ENCODE measurements around the gene PBX2.

The PBX2 gene

GRCh38 chr6:32183030-32183429 lies 7.0 kb downstream of the PBX2 start:
- H3K27ac ChIP-seq: peak overlapping the region; percentile 71
- TF ChIP-seq CTCF (conservative IDR thresholded peaks at IDR 0.05; ENCODE audit: low read depth): no peak
- ChIA-PET POLR2A (ENCODE audit: low non-redundant PET) (no interaction called here), CTCF (interaction anchor here (0.7 kb wide), 1 partner anchor 216 kb away, joined by 5 read pairs; no protein-coding TSS in a partner anchor)
- DNase-seq (ENCODE audit: low spot score): no peak

- TF ChIP-seq CTCF (conservative IDR thresholded peaks at IDR 0.05; ENCODE audit: low read depth): no peak
- CTCF ChIA-PET: interaction anchor here (0.7 kb wide), 1 partner anchor 216 kb away, joined by 5 read pairs; no protein-coding TSS in a partner anchor
- DNase-seq (ENCODE audit: low spot score): no peak
- POLR2A ChIA-PET (ENCODE audit: low non-redundant PET): no interaction called here
- H3K27ac ChIP-seq: peak overlapping the region; percentile 71
These were observed 7.4 kb downstream of the PBX2 start for GRCh38 chr6:32182555-32182981.

GRCh38 chr6:32181915-32182529 lies 8.0 kb downstream of the PBX2 start:
- DNase-seq (ENCODE audit: low spot score): no peak
- CTCF ChIA-PET: interaction anchor here (1.2 kb wide), 1 partner anchor 14 kb away, joined by 4 read pairs; no protein-coding TSS in a partner anchor
- POLR2A ChIA-PET (ENCODE audit: low non-redundant PET): no interaction called here
- TF ChIP-seq CTCF (conservative IDR thresholded peaks at IDR 0.05; ENCODE audit: low read depth): no peak
- H3K27ac ChIP-seq: peak overlapping the region; percentile 71

- no peak for TF ChIP-seq CTCF (conservative IDR thresholded peaks at IDR 0.05; ENCODE audit: low read depth)
- H3K27ac ChIP-seq: peak overlapping the region; percentile 71
- ChIA-PET POLR2A (ENCODE audit: low non-redundant PET) (no interaction called here), CTCF (interaction anchor here (1.2 kb wide), 1 partner anchor 14 kb away, joined by 4 read pairs; no protein-coding TSS in a partner anchor)
- DNase-seq (ENCODE audit: low spot score): no peak
These were observed 8.8 kb downstream of the PBX2 start for GRCh38 chr6:32181148-32181702.

GRCh38 chr6:32179766-32180405 lies 10.1 kb downstream of the PBX2 start:
- H3K27ac ChIP-seq: peak overlapping the region; percentile 55
- POLR2A ChIA-PET (ENCODE audit: low non-redundant PET): no interaction called here
- no peak for DNase-seq (ENCODE audit: low spot score)
- CTCF ChIA-PET: interaction anchor here (1.1 to 1.4 kb wide), 2 partner anchors 16 to 62 kb away, joined by 3 to 4 read pairs; no protein-coding TSS in a partner anchor
- no peak for TF ChIP-seq CTCF (conservative IDR thresholded peaks at IDR 0.05; ENCODE audit: low read depth)

GRCh38 chr6:32178547-32179440 lies 11.2 kb downstream of the PBX2 start:
- peak; percentile 17 for DNase-seq (ENCODE audit: low spot score)

More at GRCh38 chr6:32178547-32179440, 11.2 kb downstream of the PBX2 start:
- ChIA-PET CTCF (interaction anchor here (1.1 to 1.4 kb wide), 2 partner anchors 17 to 60 kb away, joined by 3 to 4 read pairs; no protein-coding TSS in a partner anchor), POLR2A (ENCODE audit: low non-redundant PET) (no interaction called here)
- no peak for TF ChIP-seq CTCF (conservative IDR thresholded peaks at IDR 0.05; ENCODE audit: low read depth)
- H3K27ac ChIP-seq: peak overlapping the region; percentile 97
